HepG2 (cell line): Measurements from ENCODE around the gene NUCB1. TPM values are rescaled to one million over a fixed set of nuclear protein-coding genes. Genes with fewer than 3 reads are reported as not detected.
A peak's percentile ranks its signal among the peaks of the same experiment; 100 is the strongest.

Experiments used
- ATF1 ChIP-seq: IDR thresholded peaks from 2 replicates; pipeline ENCODE4 v1.6.1; 2016; ENCODE audit warnings: mild to moderate bottlenecking, control low read depth
- HMG20B ChIP-seq: conservative IDR thresholded peaks from 2 replicates; pipeline ENCODE4 v1.6.1; 2016; ENCODE audit warnings: missing genetic modification reagents, missing compliant biosample characterization
- KDM3A ChIP-seq: IDR thresholded peaks from 2 replicates; pipeline ENCODE4 v1.6.1; 2018; ENCODE audit warnings: low read depth, missing compliant biosample characterization
- KLF12 ChIP-seq: sonication (generic); formaldehyde crosslinking; IDR thresholded peaks from 2 replicates; pipeline ENCODE4 v1.4.0; 2020; ENCODE audit warnings: missing genetic modification reagents, borderline replicate concordance
- PHF21A ChIP-seq: sonication (generic); formaldehyde crosslinking; IDR thresholded peaks from 2 replicates; pipeline ENCODE4 v1.5.0; 2020; ENCODE audit warnings: mild to moderate bottlenecking, missing genetic modification reagents
- PLRG1 ChIP-seq: fragments of 450-650 bp; conservative IDR thresholded peaks from 2 replicates; pipeline ENCODE4 v1.6.1; 2016
- POGZ ChIP-seq: sonication (generic); formaldehyde crosslinking; IDR thresholded peaks from 2 replicates; pipeline ENCODE4 v1.4.0; 2020; ENCODE audit warnings: mild to moderate bottlenecking, missing genetic modification reagents
- SIN3B ChIP-seq: fragments of 150-350 bp; IDR thresholded peaks from 2 replicates; pipeline ENCODE4 v1.6.1; 2014; ENCODE audit warnings: low read length
- SP140L ChIP-seq: sonication (generic); formaldehyde crosslinking; IDR thresholded peaks from 2 replicates; pipeline ENCODE4 v1.4.0; 2020; ENCODE audit warnings: missing genetic modification reagents, borderline replicate concordance
- ZFP36 ChIP-seq: fragments of 150-350 bp; IDR thresholded peaks from 2 replicates; pipeline ENCODE4 v1.6.1; 2018; ENCODE audit warnings: borderline replicate concordance, low read length, low read depth; ENCODE audit not compliant: partially characterized antibody
- ZMYM2 ChIP-seq: sonication (generic); formaldehyde crosslinking; IDR thresholded peaks from 2 replicates; pipeline ENCODE4 v1.8.0; 2022; ENCODE audit warnings: mild to moderate bottlenecking, missing genetic modification reagents
- ZNF333 ChIP-seq: sonication (generic); formaldehyde crosslinking; IDR thresholded peaks from 2 replicates; pipeline ENCODE4 v1.4.0; 2020; ENCODE audit warnings: mild to moderate bottlenecking, missing genetic modification reagents, borderline replicate concordance
- ZNF720 ChIP-seq: sonication (generic); formaldehyde crosslinking; IDR thresholded peaks from 2 replicates; pipeline ENCODE4 v1.4.0; 2020; ENCODE audit warnings: missing genetic modification reagents
- polyA plus RNA-seq, 8 experiments: library from polyadenylated mRNA; depleted of rRNA in 3 of 8; stranded (reverse) in 7 of 8; unstranded in 1 of 8; fragments of >200 nt; fragmentation: Illumina TruSeq in 4 of 8; extraction: Trizol in 4 of 8; gene quantifications; 2 replicates each; pipeline versions ENCODE4 v1.2.1 to v1.2.3, GENCODE V29; 2011 to 2016; ENCODE audit warnings: low read depth in 4 of 8, missing spikeins in 1 of 8, mixed read lengths in 1 of 8; ENCODE audit not compliant: insufficient read depth in 1 of 8
- total RNA-seq, 5 experiments: library from RNA; depleted of rRNA; stranded (reverse); fragments of >200 nt; fragmentation: Illumina TruSeq; extraction: Trizol; gene quantifications; 2 replicates each; pipeline ENCODE4 v1.2.3, GENCODE V29; 2016; ENCODE audit warnings: low read depth in 1 of 5
- TF ChIP-seq, protein P1 (sequence below): sonication (generic); formaldehyde crosslinking; IDR thresholded peaks from 2 replicates; pipeline ENCODE4 v1.4.0; 2020; ENCODE audit warnings: low read depth, missing genetic modification reagents
- TF ChIP-seq, protein P2 (sequence below): sonication (generic); formaldehyde crosslinking; IDR thresholded peaks from 2 replicates; pipeline ENCODE4 v1.4.0; 2020; ENCODE audit warnings: missing genetic modification reagents, mild to moderate bottlenecking, borderline replicate concordance
- TF ChIP-seq, protein P3 (sequence below): sonication (generic); formaldehyde crosslinking; conservative IDR thresholded peaks from 2 replicates; pipeline ENCODE4 v1.4.0; 2020; ENCODE audit warnings: missing genetic modification reagents
- TF ChIP-seq, protein P4 (sequence below): sonication (generic); formaldehyde crosslinking; IDR thresholded peaks from 2 replicates; pipeline ENCODE4 v1.4.0; 2020; ENCODE audit warnings: missing genetic modification reagents, borderline replicate concordance
- TF ChIP-seq, protein P5 (sequence below): sonication (generic); formaldehyde crosslinking; IDR thresholded peaks from 2 replicates; pipeline ENCODE4 v1.4.0; 2020; ENCODE audit warnings: mild to moderate bottlenecking, missing genetic modification reagents
- TF ChIP-seq, protein P6 (sequence below): sonication (generic); formaldehyde crosslinking; IDR thresholded peaks from 2 replicates; pipeline ENCODE4 v1.8.0; 2022; ENCODE audit warnings: mild to moderate bottlenecking, missing genetic modification reagents

Gene NUCB1
- total and polyA plus RNA-seq, 2 of the 13 experiments (the other 11 are each of a cell fraction or from before 2014, with no cell fraction given) = 82.3 to 106 TPM

DNA sequence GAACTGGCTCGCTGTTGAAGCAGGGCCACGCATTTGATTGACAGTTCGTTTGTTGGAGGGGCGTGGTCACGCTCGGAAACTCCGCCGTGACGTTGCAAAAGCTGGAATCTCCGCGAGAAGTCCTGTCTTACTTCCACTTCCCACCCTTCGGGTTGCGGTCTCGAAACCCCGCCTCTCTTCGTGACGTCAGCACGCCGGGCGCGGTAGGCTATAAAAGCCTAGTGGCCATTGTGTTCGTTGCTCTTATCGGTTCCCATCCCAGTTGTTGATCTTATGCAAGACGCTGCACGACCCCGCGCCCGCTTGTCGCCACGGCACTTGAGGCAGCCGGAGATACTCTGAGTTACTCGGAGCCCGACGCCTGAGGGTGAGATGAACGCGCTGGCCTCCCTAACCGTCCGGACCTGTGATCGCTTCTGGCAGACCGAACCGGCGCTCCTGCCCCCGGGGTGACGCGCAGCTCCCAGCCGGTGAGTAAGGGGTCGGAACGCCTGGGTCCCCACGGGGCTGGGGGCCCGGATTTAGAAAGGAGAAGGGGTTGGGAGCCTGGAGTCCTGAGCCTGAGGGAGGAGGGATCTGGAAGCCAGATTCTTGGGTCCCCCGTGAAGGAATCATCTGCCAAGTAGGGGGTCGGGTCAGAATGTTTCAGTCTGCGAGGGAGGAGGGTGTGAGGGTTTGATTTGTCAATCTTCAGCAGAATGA lies 27.8 kb upstream of the NUCB1 start, which contains the start of gene PPP1R15A (continued):
- TF ChIP-seq, protein P1, sequence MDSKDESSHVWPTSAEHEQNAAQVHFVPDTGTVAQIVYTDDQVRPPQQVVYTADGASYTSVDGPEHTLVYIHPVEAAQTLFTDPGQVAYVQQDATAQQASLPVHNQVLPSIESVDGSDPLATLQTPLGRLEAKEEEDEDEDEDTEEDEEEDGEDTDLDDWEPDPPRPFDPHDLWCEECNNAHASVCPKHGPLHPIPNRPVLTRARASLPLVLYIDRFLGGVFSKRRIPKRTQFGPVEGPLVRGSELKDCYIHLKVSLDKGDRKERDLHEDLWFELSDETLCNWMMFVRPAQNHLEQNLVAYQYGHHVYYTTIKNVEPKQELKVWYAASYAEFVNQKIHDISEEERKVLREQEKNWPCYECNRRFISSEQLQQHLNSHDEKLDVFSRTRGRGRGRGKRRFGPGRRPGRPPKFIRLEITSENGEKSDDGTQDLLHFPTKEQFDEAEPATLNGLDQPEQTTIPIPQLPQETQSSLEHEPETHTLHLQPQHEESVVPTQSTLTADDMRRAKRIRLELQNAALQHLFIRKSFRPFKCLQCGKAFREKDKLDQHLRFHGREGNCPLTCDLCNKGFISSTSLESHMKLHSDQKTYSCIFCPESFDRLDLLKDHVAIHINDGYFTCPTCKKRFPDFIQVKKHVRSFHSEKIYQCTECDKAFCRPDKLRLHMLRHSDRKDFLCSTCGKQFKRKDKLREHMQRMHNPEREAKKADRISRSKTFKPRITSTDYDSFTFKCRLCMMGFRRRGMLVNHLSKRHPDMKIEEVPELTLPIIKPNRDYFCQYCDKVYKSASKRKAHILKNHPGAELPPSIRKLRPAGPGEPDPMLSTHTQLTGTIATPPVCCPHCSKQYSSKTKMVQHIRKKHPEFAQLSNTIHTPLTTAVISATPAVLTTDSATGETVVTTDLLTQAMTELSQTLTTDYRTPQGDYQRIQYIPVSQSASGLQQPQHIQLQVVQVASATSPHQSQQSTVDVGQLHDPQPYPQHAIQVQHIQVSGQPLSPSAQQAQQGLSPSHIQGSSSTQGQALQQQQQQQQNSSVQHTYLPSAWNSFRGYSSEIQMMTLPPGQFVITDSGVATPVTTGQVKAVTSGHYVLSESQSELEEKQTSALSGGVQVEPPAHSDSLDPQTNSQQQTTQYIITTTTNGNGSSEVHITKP (CRISPR knock-in tag) = 0 out of 2 replicates have a peak, but pooled peaks have one; percentile 39
- TF ChIP-seq KDM3A (CRISPR knock-in tag) = peak; percentile 57; the same call in 1 of the 2 replicates
- TF ChIP-seq, protein P2, sequence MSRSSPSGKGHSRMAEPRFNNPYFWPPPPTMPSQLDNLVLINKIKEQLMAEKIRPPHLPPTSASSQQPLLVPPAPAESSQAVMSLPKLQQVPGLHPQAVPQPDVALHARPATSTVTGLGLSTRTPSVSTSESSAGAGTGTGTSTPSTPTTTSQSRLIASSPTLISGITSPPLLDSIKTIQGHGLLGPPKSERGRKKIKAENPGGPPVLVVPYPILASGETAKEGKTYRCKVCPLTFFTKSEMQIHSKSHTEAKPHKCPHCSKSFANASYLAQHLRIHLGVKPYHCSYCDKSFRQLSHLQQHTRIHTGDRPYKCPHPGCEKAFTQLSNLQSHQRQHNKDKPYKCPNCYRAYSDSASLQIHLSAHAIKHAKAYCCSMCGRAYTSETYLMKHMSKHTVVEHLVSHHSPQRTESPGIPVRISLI (CRISPR knock-in tag) = no peak
- TF ChIP-seq, protein P3, sequence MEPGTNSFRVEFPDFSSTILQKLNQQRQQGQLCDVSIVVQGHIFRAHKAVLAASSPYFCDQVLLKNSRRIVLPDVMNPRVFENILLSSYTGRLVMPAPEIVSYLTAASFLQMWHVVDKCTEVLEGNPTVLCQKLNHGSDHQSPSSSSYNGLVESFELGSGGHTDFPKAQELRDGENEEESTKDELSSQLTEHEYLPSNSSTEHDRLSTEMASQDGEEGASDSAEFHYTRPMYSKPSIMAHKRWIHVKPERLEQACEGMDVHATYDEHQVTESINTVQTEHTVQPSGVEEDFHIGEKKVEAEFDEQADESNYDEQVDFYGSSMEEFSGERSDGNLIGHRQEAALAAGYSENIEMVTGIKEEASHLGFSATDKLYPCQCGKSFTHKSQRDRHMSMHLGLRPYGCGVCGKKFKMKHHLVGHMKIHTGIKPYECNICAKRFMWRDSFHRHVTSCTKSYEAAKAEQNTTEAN (CRISPR knock-in tag) = no peak
- TF ChIP-seq ATF1 (CRISPR knock-in tag) = peak; percentile 92
- TF ChIP-seq, protein P4, sequence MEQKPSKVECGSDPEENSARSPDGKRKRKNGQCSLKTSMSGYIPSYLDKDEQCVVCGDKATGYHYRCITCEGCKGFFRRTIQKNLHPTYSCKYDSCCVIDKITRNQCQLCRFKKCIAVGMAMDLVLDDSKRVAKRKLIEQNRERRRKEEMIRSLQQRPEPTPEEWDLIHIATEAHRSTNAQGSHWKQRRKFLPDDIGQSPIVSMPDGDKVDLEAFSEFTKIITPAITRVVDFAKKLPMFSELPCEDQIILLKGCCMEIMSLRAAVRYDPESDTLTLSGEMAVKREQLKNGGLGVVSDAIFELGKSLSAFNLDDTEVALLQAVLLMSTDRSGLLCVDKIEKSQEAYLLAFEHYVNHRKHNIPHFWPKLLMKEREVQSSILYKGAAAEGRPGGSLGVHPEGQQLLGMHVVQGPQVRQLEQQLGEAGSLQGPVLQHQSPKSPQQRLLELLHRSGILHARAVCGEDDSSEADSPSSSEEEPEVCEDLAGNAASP = peak; percentile 44; the same call in 1 of the 2 replicates
- TF ChIP-seq SP140L (CRISPR knock-in tag) = no peak
- 0 out of 2 replicates have a peak, but pooled peaks have one; percentile 31 for TF ChIP-seq SIN3B
- TF ChIP-seq HMG20B (CRISPR knock-in tag) = no peak
- TF ChIP-seq ZFP36 = no peak
- TF ChIP-seq POGZ = peak; percentile 71; the same call in 1 of the 2 replicates
- TF ChIP-seq, protein P5, sequence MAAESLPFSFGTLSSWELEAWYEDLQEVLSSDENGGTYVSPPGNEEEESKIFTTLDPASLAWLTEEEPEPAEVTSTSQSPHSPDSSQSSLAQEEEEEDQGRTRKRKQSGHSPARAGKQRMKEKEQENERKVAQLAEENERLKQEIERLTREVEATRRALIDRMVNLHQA (CRISPR knock-in tag) = no peak
- TF ChIP-seq, protein P6, sequence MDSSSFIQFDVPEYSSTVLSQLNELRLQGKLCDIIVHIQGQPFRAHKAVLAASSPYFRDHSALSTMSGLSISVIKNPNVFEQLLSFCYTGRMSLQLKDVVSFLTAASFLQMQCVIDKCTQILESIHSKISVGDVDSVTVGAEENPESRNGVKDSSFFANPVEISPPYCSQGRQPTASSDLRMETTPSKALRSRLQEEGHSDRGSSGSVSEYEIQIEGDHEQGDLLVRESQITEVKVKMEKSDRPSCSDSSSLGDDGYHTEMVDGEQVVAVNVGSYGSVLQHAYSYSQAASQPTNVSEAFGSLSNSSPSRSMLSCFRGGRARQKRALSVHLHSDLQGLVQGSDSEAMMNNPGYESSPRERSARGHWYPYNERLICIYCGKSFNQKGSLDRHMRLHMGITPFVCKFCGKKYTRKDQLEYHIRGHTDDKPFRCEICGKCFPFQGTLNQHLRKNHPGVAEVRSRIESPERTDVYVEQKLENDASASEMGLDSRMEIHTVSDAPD = no peak
- TF ChIP-seq PHF21A = no peak
- no peak for TF ChIP-seq PLRG1
- TF ChIP-seq ZMYM2 (CRISPR knock-in tag) = no peak
- peak; percentile 72; the same call in 1 of the 2 replicates for TF ChIP-seq ZNF333 (CRISPR knock-in tag)
- no peak for TF ChIP-seq KLF12 (CRISPR knock-in tag)
- no peak for TF ChIP-seq ZNF720 (CRISPR knock-in tag)
